Vein endothelial cell (primary cell): ENCODE measurements around the gene BUB1B. TPM values are rescaled to one million over a fixed set of nuclear protein-coding genes. Genes with fewer than 3 reads are reported as not detected.

Experiments
- total RNA-seq: library from RNA; depleted of rRNA; stranded (reverse); fragments of >200 nt; gene quantifications from 2 replicates; pipeline ENCODE4 v1.2.3, GENCODE V29; 2012

The BUB1B gene, protein sequence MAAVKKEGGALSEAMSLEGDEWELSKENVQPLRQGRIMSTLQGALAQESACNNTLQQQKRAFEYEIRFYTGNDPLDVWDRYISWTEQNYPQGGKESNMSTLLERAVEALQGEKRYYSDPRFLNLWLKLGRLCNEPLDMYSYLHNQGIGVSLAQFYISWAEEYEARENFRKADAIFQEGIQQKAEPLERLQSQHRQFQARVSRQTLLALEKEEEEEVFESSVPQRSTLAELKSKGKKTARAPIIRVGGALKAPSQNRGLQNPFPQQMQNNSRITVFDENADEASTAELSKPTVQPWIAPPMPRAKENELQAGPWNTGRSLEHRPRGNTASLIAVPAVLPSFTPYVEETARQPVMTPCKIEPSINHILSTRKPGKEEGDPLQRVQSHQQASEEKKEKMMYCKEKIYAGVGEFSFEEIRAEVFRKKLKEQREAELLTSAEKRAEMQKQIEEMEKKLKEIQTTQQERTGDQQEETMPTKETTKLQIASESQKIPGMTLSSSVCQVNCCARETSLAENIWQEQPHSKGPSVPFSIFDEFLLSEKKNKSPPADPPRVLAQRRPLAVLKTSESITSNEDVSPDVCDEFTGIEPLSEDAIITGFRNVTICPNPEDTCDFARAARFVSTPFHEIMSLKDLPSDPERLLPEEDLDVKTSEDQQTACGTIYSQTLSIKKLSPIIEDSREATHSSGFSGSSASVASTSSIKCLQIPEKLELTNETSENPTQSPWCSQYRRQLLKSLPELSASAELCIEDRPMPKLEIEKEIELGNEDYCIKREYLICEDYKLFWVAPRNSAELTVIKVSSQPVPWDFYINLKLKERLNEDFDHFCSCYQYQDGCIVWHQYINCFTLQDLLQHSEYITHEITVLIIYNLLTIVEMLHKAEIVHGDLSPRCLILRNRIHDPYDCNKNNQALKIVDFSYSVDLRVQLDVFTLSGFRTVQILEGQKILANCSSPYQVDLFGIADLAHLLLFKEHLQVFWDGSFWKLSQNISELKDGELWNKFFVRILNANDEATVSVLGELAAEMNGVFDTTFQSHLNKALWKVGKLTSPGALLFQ
- total RNA-seq, result 14.0 and 28.1 TPM in 2 replicates

GRCh38 chr15:40160689-40161688 lies at the start of gene BUB1B:
Gene BUB1B (plus strand): TSS chr15:40161069. CDS start chr15:40161221, 152 bp downstream.

GRCh38 chr15:40238532-40239403 lies 77.9 kb downstream of the BUB1B start, which contains the start of gene PAK6:
Gene PAK6 (plus strand): TSS chr15:40239063. CDS start chr15:40264786, 25,723 bp downstream.

Other genes starting within 250 kb of the BUB1B start
- gene GPR176, start 240.8 kb upstream of the BUB1B start, total RNA-seq, result 56.6 and 83.3 TPM in 2 replicates
- 56.2 and 64.4 TPM in 2 replicates for gene EIF2AK4, start 227.0 kb upstream of the BUB1B start, total RNA-seq
- 123 and 127 TPM in 2 replicates for gene SRP14, start 121.9 kb upstream of the BUB1B start, total RNA-seq
- gene BMF, start 52.2 kb upstream of the BUB1B start, total RNA-seq, result 3.1 and 4.6 TPM in 2 replicates
- not detected in 2 replicates for gene PAK6, start 78.0 kb downstream of the BUB1B start, total RNA-seq
- gene ANKRD63, start 122.0 kb downstream of the BUB1B start, total RNA-seq, result not detected in 2 replicates
- gene PLCB2, start 146.9 kb downstream of the BUB1B start, total RNA-seq, result 0.33 and 1.1 TPM in 2 replicates
- 15.0 and 19.6 TPM in 2 replicates for gene INAFM2, start 162.6 kb downstream of the BUB1B start, total RNA-seq
- gene CCDC9B, start 179.9 kb downstream of the BUB1B start, total RNA-seq, result 15.2 and 15.7 TPM in 2 replicates
- gene PHGR1, start 190.0 kb downstream of the BUB1B start, total RNA-seq, result not detected in 2 replicates
- under 0.01 and 0.10 TPM in 2 replicates for gene DISP2, start 197.2 kb downstream of the BUB1B start, total RNA-seq
- gene KNSTRN, start 221.7 kb downstream of the BUB1B start, total RNA-seq, result 29.1 and 48.4 TPM in 2 replicates
- gene IVD, start 244.7 kb downstream of the BUB1B start, total RNA-seq, result 32.3 and 36.9 TPM in 2 replicates